A549 treated with CpdA at 1 μM for 4 hours (cell line): ENCODE results near the gene IFT172. TPM values are rescaled to one million over a fixed set of nuclear protein-coding genes. Genes with fewer than 3 reads are reported as not detected.

Experiments used
- total RNA-seq: library from RNA; stranded (reverse); fragments of 200-300 nt; extraction: Qiagen RNA extraction; gene quantifications from 5 replicates; pipeline ENCODE4 v1.2.3, GENCODE V29; 2022; ENCODE audit warnings: low read depth

IFT172 gene
- 9.8 to 12.3 TPM (median 10.6 TPM) in 5 replicates for total RNA-seq

GRCh38 chr2:27489498-27490397 lies at the start of gene IFT172:
Gene IFT172 (minus strand): TSS chr2:27489743. CDS start chr2:27489653, 90 bp downstream.

GRCh38 chr2:27496357-27497287 lies 7.1 kb upstream of the IFT172 start, which contains the start of gene GCKR:
Gene GCKR (plus strand): TSS chr2:27496839. CDS start chr2:27496905, 66 bp downstream.

GRCh38 chr2:27494944-27495554 lies 5.5 kb upstream of the IFT172 start, which contains the start of gene FNDC4:
Gene FNDC4 (minus strand): TSS chr2:27495200. CDS start chr2:27494679, 521 bp downstream.

GRCh38 chr2:27441958-27442919 lies 47.3 kb downstream of the IFT172 start, which contains the start of gene KRTCAP3:
Gene KRTCAP3 (plus strand): TSS chr2:27442381. CDS start chr2:27442413, 32 bp downstream.

GRCh38 chr2:27428213-27428977 lies 61.1 kb downstream of the IFT172 start, which contains the start of gene NRBP1:
Gene NRBP1 (plus strand): TSS chr2:27428631. CDS start chr2:27433274, 4,643 bp downstream.

GRCh38 chr2:27409321-27410073 lies 80.0 kb downstream of the IFT172 start, which contains the start of gene PPM1G:
Gene PPM1G (minus strand): TSS chr2:27409591. CDS start chr2:27409422, 169 bp downstream.

Other genes starting within 250 kb of the IFT172 start
- gene SLC30A3, start 226.7 kb downstream of the IFT172 start, total RNA-seq: 2.6 to 3.8 TPM (median 3.4 TPM) in 5 replicates
- not detected in 5 replicates for gene DNAJC5G, start 214.3 kb downstream of the IFT172 start, total RNA-seq
- 0.34 to 0.73 TPM (median 0.48 TPM) in 5 replicates for gene TRIM54, start 207.3 kb downstream of the IFT172 start, total RNA-seq
- 0.96 to 2.3 TPM (median 1.5 TPM) in 5 replicates for gene UCN, start 181.3 kb downstream of the IFT172 start, total RNA-seq
- gene MPV17, start 166.6 kb downstream of the IFT172 start, total RNA-seq: 74.7 to 95.4 TPM (median 90.5 TPM) in 5 replicates
- 63.5 to 66.8 TPM (median 65.7 TPM) in 5 replicates for gene GTF3C2, start 133.0 kb downstream of the IFT172 start, total RNA-seq
- gene EIF2B4, start 119.4 kb downstream of the IFT172 start, total RNA-seq: 56.2 to 66.4 TPM (median 65.0 TPM) in 5 replicates
- 131 to 146 TPM (median 141 TPM) in 5 replicates for gene SNX17, start 119.1 kb downstream of the IFT172 start, total RNA-seq
- 8.9 to 15.6 TPM (median 14.8 TPM) in 5 replicates for gene ZNF513, start 109.0 kb downstream of the IFT172 start, total RNA-seq
- gene PPM1G, start 80.2 kb downstream of the IFT172 start, total RNA-seq: 165 to 183 TPM (median 172 TPM) in 5 replicates
- gene NRBP1, start 61.1 kb downstream of the IFT172 start, total RNA-seq: 130 to 142 TPM (median 141 TPM) in 5 replicates
- 0.37 to 1.5 TPM (median 0.70 TPM) in 5 replicates for gene KRTCAP3, start 47.4 kb downstream of the IFT172 start, total RNA-seq
- 3.3 to 4.6 TPM (median 4.0 TPM) in 5 replicates for gene FNDC4, start 5.5 kb upstream of the IFT172 start, total RNA-seq
- 0.15 to 0.91 TPM (median 0.33 TPM) in 5 replicates for gene GCKR, start 7.1 kb upstream of the IFT172 start, total RNA-seq
- gene ZNF512, start 93.3 kb upstream of the IFT172 start, total RNA-seq: 13.6 to 18.2 TPM (median 16.8 TPM) in 5 replicates
- gene CCDC121, start 139.3 kb upstream of the IFT172 start, total RNA-seq: 3.1 to 3.7 TPM (median 3.5 TPM) in 5 replicates
- gene GPN1, start 139.3 kb upstream of the IFT172 start, total RNA-seq: 54.6 to 60.9 TPM (median 57.7 TPM) in 5 replicates
- gene SUPT7L, start 173.9 kb upstream of the IFT172 start, total RNA-seq: 27.2 to 35.0 TPM (median 33.3 TPM) in 5 replicates
- 28.9 to 38.0 TPM (median 32.9 TPM) in 5 replicates for gene SLC4A1AP, start 174.1 kb upstream of the IFT172 start, total RNA-seq